ENCODE results near the gene PPCDC.

The PPCDC gene

GRCh38 chr15:74982183-74982582, 41.2 kb upstream of the PPCDC start:
- ChIA-PET POLR2A (no interaction called here), CTCF (no interaction called here)
- TF ChIP-seq BHLHE40 (IDR thresholded peaks at IDR 0.05; ENCODE audit: borderline replicate concordance), result no peak
- TF ChIP-seq SP1 (IDR thresholded peaks at IDR 0.05), result no peak
- TF ChIP-seq SUZ12 (IDR thresholded peaks at IDR 0.05), result no peak
- TF ChIP-seq NFRKB (IDR thresholded peaks at IDR 0.05), result no peak
- no peak for TF ChIP-seq ELF4 (IDR thresholded peaks at IDR 0.05)
- TF ChIP-seq FOXM1 (IDR thresholded peaks at IDR 0.05; ENCODE audit: borderline replicate concordance), result no peak
- TF ChIP-seq L3MBTL2 (conservative IDR thresholded peaks at IDR 0.05), result no peak
- no peak for TF ChIP-seq PKNOX1 (IDR thresholded peaks at IDR 0.05)
- no peak for TF ChIP-seq TARDBP (IDR thresholded peaks at IDR 0.05)
- no peak for TF ChIP-seq HDGF (IDR thresholded peaks at IDR 0.05; ENCODE audit: borderline replicate concordance)
- TF ChIP-seq LEF1 (IDR thresholded peaks at IDR 0.05; ENCODE audit: borderline replicate concordance), result no peak
- no peak for TF ChIP-seq FOXA1 (IDR thresholded peaks at IDR 0.05)
- no peak for TF ChIP-seq ARNT (IDR thresholded peaks at IDR 0.05)
- TF ChIP-seq FOXK2 (IDR thresholded peaks at IDR 0.05), result no peak
- TF ChIP-seq ZNF384 (IDR thresholded peaks at IDR 0.05), result no peak
- DNase-seq (ENCODE audit: extremely low spot score), result no peak

GRCh38 chr15:74983725-74984231, 39.6 kb upstream of the PPCDC start:
- TF ChIP-seq BHLHE40 (IDR thresholded peaks at IDR 0.05; ENCODE audit: borderline replicate concordance) (no peak), PKNOX1 (IDR thresholded peaks at IDR 0.05) (no peak), HDGF (IDR thresholded peaks at IDR 0.05; ENCODE audit: borderline replicate concordance) (no peak), TARDBP (IDR thresholded peaks at IDR 0.05) (no peak), ARNT (IDR thresholded peaks at IDR 0.05) (no peak)
- DNase-seq (ENCODE audit: extremely low spot score), result no peak
- POLR2A ChIA-PET, result interaction anchor here (2.8 kb wide), 1 partner anchor 11 kb away, joined by 12 read pairs; the partner anchor contains the start of gene SCAMP5
- CTCF ChIA-PET, result no interaction called here

- ChIA-PET POLR2A (interaction anchor here (1.3 to 1.5 kb wide), 2 partner anchors 31 to 82 kb away, joined by 7 to 8 read pairs; partner anchors contain the start of genes FAM219B and RPP25), CTCF (interaction anchor here (0.5 to 0.6 kb wide), 3 partner anchors 22 to 447 kb away, joined by 3 to 6 read pairs (median 4); no protein-coding TSS in a partner anchor)
- DNase-seq (ENCODE audit: extremely low spot score), result peak; percentile 65
- TF ChIP-seq FOXK2 (IDR thresholded peaks at IDR 0.05) (no peak), LEF1 (IDR thresholded peaks at IDR 0.05; ENCODE audit: borderline replicate concordance) (no peak), HDGF (IDR thresholded peaks at IDR 0.05; ENCODE audit: borderline replicate concordance) (no peak), NFRKB (IDR thresholded peaks at IDR 0.05) (no peak), SUZ12 (IDR thresholded peaks at IDR 0.05) (no peak), PKNOX1 (IDR thresholded peaks at IDR 0.05) (no peak), ELF4 (IDR thresholded peaks at IDR 0.05) (no peak), FOXM1 (IDR thresholded peaks at IDR 0.05; ENCODE audit: borderline replicate concordance) (no peak), L3MBTL2 (conservative IDR thresholded peaks at IDR 0.05) (no peak), BHLHE40 (IDR thresholded peaks at IDR 0.05; ENCODE audit: borderline replicate concordance) (no peak)
These were observed 35.2 kb upstream of the PPCDC start for GRCh38 chr15:74988007-74988800.

- no peak for DNase-seq (ENCODE audit: extremely low spot score)
- ChIA-PET POLR2A (no interaction called here), CTCF (no interaction called here)
- no peak for TF ChIP-seq SP1 (IDR thresholded peaks at IDR 0.05)
- no peak for TF ChIP-seq ZNF384 (IDR thresholded peaks at IDR 0.05)
- TF ChIP-seq BHLHE40 (IDR thresholded peaks at IDR 0.05; ENCODE audit: borderline replicate concordance), result no peak
- TF ChIP-seq HDGF (IDR thresholded peaks at IDR 0.05; ENCODE audit: borderline replicate concordance), result no peak
- no peak for TF ChIP-seq SUZ12 (IDR thresholded peaks at IDR 0.05)
- no peak for TF ChIP-seq NFRKB (IDR thresholded peaks at IDR 0.05)
- no peak for TF ChIP-seq FOXK2 (IDR thresholded peaks at IDR 0.05)
- TF ChIP-seq FOXM1 (IDR thresholded peaks at IDR 0.05; ENCODE audit: borderline replicate concordance), result no peak
- TF ChIP-seq TARDBP (IDR thresholded peaks at IDR 0.05), result no peak
- TF ChIP-seq CTBP1 (IDR thresholded peaks at IDR 0.05; ENCODE audit: borderline replicate concordance), result no peak
- TF ChIP-seq L3MBTL2 (conservative IDR thresholded peaks at IDR 0.05), result no peak
- no peak for TF ChIP-seq ARNT (IDR thresholded peaks at IDR 0.05)
- no peak for TF ChIP-seq ELF4 (IDR thresholded peaks at IDR 0.05)
- no peak for TF ChIP-seq PKNOX1 (IDR thresholded peaks at IDR 0.05)
- no peak for TF ChIP-seq LEF1 (IDR thresholded peaks at IDR 0.05; ENCODE audit: borderline replicate concordance)
- TF ChIP-seq FOXA1 (IDR thresholded peaks at IDR 0.05), result no peak
These were observed 33.9 kb upstream of the PPCDC start for GRCh38 chr15:74989527-74989926.

- TF ChIP-seq SUZ12 (IDR thresholded peaks at IDR 0.05), result no peak
- peak; percentile 55 for TF ChIP-seq PKNOX1 (IDR thresholded peaks at IDR 0.05)
- POLR2A ChIA-PET, result no interaction called here
These were observed 30.8 kb upstream of the PPCDC start for GRCh38 chr15:74992619-74993018.

More at GRCh38 chr15:74992619-74993018, 30.8 kb upstream of the PPCDC start:
- no peak for DNase-seq (ENCODE audit: extremely low spot score)
- CTCF ChIA-PET, result no interaction called here

Data from HEK293T (cell line).